ENCODE results near the gene CDKN2D. TPM values are rescaled to one million over a fixed set of nuclear protein-coding genes. Genes with fewer than 3 reads are reported as not detected.

CDKN2D gene
- total and polyA plus RNA-seq, 10 of the 15 experiments (the other 5 are each of a cell fraction or from before 2014, with no cell fraction given) = 0.53 to 17.2 (median 6.7) TPM

DNA sequence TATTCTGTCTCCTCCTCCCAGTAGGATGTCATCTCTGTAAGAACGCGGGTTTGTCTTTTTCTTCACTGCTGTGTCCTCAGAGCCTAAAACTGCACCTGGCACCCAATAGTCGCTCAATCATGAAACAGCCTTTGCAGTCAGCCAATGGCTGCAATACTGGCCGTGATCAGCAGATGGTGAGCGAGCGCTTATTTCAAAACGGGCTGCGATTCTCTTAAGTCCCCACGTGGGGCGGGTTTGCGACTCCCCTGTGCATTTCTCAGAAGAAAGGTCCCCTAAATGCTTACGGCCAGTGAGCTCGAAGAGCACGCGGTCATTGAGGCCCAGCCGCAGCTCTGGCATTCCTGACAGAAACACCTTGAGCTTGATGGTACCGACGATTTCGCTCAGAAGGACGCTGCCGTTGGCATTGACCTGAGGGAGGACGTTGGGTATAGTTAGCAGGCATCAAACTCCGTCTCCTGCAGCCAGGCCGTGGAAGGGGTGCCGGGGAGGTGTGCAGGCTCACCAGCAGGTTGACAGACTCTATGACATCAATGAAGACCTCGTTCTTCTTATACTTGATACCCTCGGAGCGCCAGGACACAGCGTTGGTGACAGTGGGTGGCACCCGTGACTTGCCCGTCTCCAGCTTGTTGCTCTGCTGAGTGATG lies 12.3 kb upstream of the CDKN2D start:
- peak; percentile 97 for FAIRE-seq
- no peaks in the 10 kb centered on the region for H3K79me2 ChIP-seq (ENCODE audit: control insufficient read depth, insufficient read depth, low read length)
- RAD21 ChIA-PET (ENCODE audit: unreplicated experiment) = interaction anchor here (0.6 to 5.7 kb wide), 21 partner anchors 9 to 762 kb away, joined by 3 to 250 read pairs (median 5); partner anchors contain the start of genes ATG4D, CDC37, DNM2 and FBXL12
- 20% methylated on average over 31 of the region's 31 CpGs for WGBS (ENCODE audit: insufficient coverage, insufficient replicate concordance, low lambda C conversion rate, missing lambda C conversion rate)
- H4K20me1 ChIP-seq (ENCODE audit: control insufficient read depth, insufficient read depth) = no peaks in the 10 kb centered on the region
- CTCF ChIA-PET = interaction anchor here (0.6 to 9.3 kb wide), 47 partner anchors 10 to 289 kb away, joined by 3 to 397 read pairs (median 4); partner anchors contain the start of genes CDKN2D, DNM2, QTRT1 and TMED1
- H3K4me3 ChIP-seq = no peak overlapping the region
- intact Hi-C loops (cut with micrococcal nuclease; ENCODE audit: unreplicated experiment) (loop anchor here (1.0 kb wide), 2 partner anchors 63 to 118 kb away; no protein-coding TSS in a partner anchor), in situ Hi-C loops (cut with MboI) (loop anchor here (5.0 kb wide), 2 partner anchors 61 to 116 kb away; no protein-coding TSS in a partner anchor)
- BruUV-seq (replicated peaks) = no TSS peak
- H3K36me3 ChIP-seq (ENCODE audit: control insufficient read depth in 2 of 2, insufficient read depth in 2 of 2, low read length in 1 of 2) = no peaks in the 10 kb centered on the region
- H3K9me3 ChIP-seq (replicated peaks; ENCODE audit: control insufficient read depth, insufficient read depth, low read length) = no peaks in the 10 kb centered on the region
- peaks cover 2% of the 10 kb centered on the region; the same call in 1 of the 2 replicates for H3K4me1 ChIP-seq (ENCODE audit: control insufficient read depth, insufficient read depth, low read length)
- no peak overlapping the region for H3K9ac ChIP-seq (ENCODE audit: control insufficient read depth, insufficient read depth, low read length)
- no peaks in the 10 kb centered on the region; a peak in 1 of 4 replicates for H3K27me3 ChIP-seq (replicated peaks in 1 of 2; ENCODE audit: control insufficient read depth in 2 of 2, insufficient read depth in 2 of 2, low read length in 1 of 2)
- DNase-seq (ENCODE audit: low read depth, low spot score) = no peak
- SMC1A ChIA-PET (ENCODE audit: uncharacterized antibody, unreplicated experiment) = interaction anchor here (0.6 to 9.0 kb wide), 25 partner anchors 9 to 283 kb away, joined by 3 to 252 read pairs (median 4); partner anchors contain the start of gene QTRT1
- H3K4me2 ChIP-seq (ENCODE audit: control insufficient read depth, insufficient read depth) = peak overlapping the region; percentile 63; the same call in 1 of the 2 replicates
- no peak overlapping the region for H3K27ac ChIP-seq (ENCODE audit: control insufficient read depth, insufficient read depth)
- ATAC-seq = peak; percentile 96
- H2AFZ ChIP-seq (ENCODE audit: control insufficient read depth, low read depth, low read length) = peak overlapping the region; percentile 56
- POLR2A ChIA-PET = interaction anchor here (0.6 to 4.0 kb wide), 6 partner anchors 15 to 119 kb away, joined by 3 to 24 read pairs (median 4); no protein-coding TSS in a partner anchor
- TF ChIP-seq, protein P1, sequence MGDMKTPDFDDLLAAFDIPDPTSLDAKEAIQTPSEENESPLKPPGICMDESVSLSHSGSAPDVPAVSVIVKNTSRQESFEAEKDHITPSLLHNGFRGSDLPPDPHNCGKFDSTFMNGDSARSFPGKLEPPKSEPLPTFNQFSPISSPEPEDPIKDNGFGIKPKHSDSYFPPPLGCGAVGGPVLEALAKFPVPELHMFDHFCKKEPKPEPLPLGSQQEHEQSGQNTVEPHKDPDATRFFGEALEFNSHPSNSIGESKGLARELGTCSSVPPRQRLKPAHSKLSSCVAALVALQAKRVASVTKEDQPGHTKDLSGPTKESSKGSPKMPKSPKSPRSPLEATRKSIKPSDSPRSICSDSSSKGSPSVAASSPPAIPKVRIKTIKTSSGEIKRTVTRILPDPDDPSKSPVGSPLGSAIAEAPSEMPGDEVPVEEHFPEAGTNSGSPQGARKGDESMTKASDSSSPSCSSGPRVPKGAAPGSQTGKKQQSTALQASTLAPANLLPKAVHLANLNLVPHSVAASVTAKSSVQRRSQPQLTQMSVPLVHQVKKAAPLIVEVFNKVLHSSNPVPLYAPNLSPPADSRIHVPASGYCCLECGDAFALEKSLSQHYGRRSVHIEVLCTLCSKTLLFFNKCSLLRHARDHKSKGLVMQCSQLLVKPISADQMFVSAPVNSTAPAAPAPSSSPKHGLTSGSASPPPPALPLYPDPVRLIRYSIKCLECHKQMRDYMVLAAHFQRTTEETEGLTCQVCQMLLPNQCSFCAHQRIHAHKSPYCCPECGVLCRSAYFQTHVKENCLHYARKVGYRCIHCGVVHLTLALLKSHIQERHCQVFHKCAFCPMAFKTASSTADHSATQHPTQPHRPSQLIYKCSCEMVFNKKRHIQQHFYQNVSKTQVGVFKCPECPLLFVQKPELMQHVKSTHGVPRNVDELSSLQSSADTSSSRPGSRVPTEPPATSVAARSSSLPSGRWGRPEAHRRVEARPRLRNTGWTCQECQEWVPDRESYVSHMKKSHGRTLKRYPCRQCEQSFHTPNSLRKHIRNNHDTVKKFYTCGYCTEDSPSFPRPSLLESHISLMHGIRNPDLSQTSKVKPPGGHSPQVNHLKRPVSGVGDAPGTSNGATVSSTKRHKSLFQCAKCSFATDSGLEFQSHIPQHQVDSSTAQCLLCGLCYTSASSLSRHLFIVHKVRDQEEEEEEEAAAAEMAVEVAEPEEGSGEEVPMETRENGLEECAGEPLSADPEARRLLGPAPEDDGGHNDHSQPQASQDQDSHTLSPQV (IDR thresholded peaks at IDR 0.05) = peak; percentile 73; the same call in 1 of the 2 replicates
- peak; percentile 86 for TF ChIP-seq YY1 (IDR thresholded peaks at IDR 0.05; ENCODE audit: low read depth, low read length)
- peak; percentile 99 to 100 (median 100); a peak in 5 of 6 replicates for TF ChIP-seq CTCF (IDR thresholded peaks at IDR 0.05 in 2 of 3, conservative IDR thresholded peaks at IDR 0.05 in 1 of 3; ENCODE audit: control insufficient read depth in 2 of 3, extremely low read depth in 1 of 3, insufficient read depth in 1 of 3, low read depth in 3 of 3, low read length in 3 of 3)
- peak; percentile 14 for TF ChIP-seq RELA (IDR thresholded peaks at IDR 0.05; ENCODE audit: borderline replicate concordance, partially characterized antibody)
- TF ChIP-seq, protein P2, sequence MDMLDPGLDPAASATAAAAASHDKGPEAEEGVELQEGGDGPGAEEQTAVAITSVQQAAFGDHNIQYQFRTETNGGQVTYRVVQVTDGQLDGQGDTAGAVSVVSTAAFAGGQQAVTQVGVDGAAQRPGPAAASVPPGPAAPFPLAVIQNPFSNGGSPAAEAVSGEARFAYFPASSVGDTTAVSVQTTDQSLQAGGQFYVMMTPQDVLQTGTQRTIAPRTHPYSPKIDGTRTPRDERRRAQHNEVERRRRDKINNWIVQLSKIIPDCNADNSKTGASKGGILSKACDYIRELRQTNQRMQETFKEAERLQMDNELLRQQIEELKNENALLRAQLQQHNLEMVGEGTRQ (IDR thresholded peaks at IDR 0.05; ENCODE audit: borderline replicate concordance, low read depth, low read length) = peak; percentile 9; the same call in 1 of the 2 replicates
- peak; percentile 92 for TF ChIP-seq SMARCA5 (IDR thresholded peaks at IDR 0.05)
- no peak for TF ChIP-seq NFYA (IDR thresholded peaks at IDR 0.05; ENCODE audit: borderline replicate concordance, low read depth, low read length)
- no peak for TF ChIP-seq ZNF687 (IDR thresholded peaks at IDR 0.05)

All from GM12878 (cell line).